OCI-LY3 (cell line): ENCODE measurements around the gene RAVER1.

Experiments used
- CTCF ChIP-seq: fragments of 200-600, 300-600 bp; sonication (generic); IDR thresholded peaks from 2 replicates; pipeline ENCODE4 v1.5.1; 2014; ENCODE audit warnings: antibody characterized with exemption, low read length, low read depth
- EZH2phosphoT487 ChIP-seq: fragments of 200-600 bp; shearing (Covaris generic); IDR thresholded peaks from 2 replicates; pipeline ENCODE4 v1.6.1; 2018; ENCODE audit warnings: antibody characterized with exemption, mixed run types, low read depth

GRCh38 chr19:10283301-10284064 lies 49.8 kb downstream of the RAVER1 start:
- TF ChIP-seq CTCF (no peak), EZH2phosphoT487 (no peak)
